A673 (cell line): Measurements from ENCODE around the gene ZXDA. TPM values are rescaled to one million over a fixed set of nuclear protein-coding genes. Genes with fewer than 3 reads are reported as not detected.
"Not testable (repeated sequence)": the region's sequence is repeated elsewhere in the genome, so short reads cannot be mapped to it uniquely, and the experiment has no call there.

Experiments
- Bru-seq: library from RNA; stranded (reverse); fragments of 400-500 nt; gene quantifications from one replicate; lab custom pipeline; 2021; lab: Mats Ljungman, UMichigan
- BruChase-seq, 2 experiments: library from RNA; stranded (reverse); fragments of 400-500 nt; gene quantifications; one replicate each; lab custom pipeline; 2021; lab: Mats Ljungman, UMichigan
- BruUV-seq: library from RNA; stranded (reverse); fragments of 400-500 nt; replicated peaks from 2 replicates; lab custom pipeline; 2021; lab: Mats Ljungman, UMichigan
- CTCF ChIA-PET: fragments of 300-600 bp; sonication (Branson Sonifier 250); formaldehyde crosslinking; loops from one replicate; lab custom pipeline; 2022; ENCODE audit warnings: antibody characterized with exemption; lab: Charles Lee
- POLR2A ChIA-PET: fragments of 300-600 bp; sonication (Branson Sonifier 250); formaldehyde crosslinking; loops from one replicate; lab custom pipeline; 2022; ENCODE audit warnings: antibody characterized with exemption; ENCODE audit not compliant: low non-redundant PET; lab: Charles Lee
- DNase-seq: peaks from one replicate; pipeline ENCODE4 v3.0.0-alpha.2; 2015; ENCODE audit warnings: low spot score
- H3K27ac ChIP-seq: fragments of 200-600 bp; sonication (generic); 2 replicates; pipeline ENCODE4 v1.5.1; 2016; ENCODE audit warnings: mixed run types, low read depth, mild to moderate bottlenecking, mixed read lengths, antibody characterized with exemption, low read length; ENCODE audit not compliant: poor library complexity, severe bottlenecking
- H3K27me3 ChIP-seq: fragments of 200-600 bp; sonication (generic); replicated peaks from 2 replicates; pipeline ENCODE4 v1.6.1; 2017; ENCODE audit warnings: mixed run types, low read depth, mild to moderate bottlenecking, mixed read lengths, antibody characterized with exemption, low read length; ENCODE audit not compliant: insufficient read depth, poor library complexity
- H3K36me3 ChIP-seq: fragments of 200-600 bp; sonication (generic); 2 replicates; pipeline ENCODE4 v1.6.1; 2016; ENCODE audit warnings: mixed run types, mild to moderate bottlenecking, mixed read lengths, antibody characterized with exemption, low read length; ENCODE audit not compliant: insufficient read depth, poor library complexity, severe bottlenecking
- H3K4me1 ChIP-seq: fragments of 200-600 bp; sonication (generic); 2 replicates; pipeline ENCODE4 v1.6.1; 2017; ENCODE audit warnings: mixed run types, mild to moderate bottlenecking, mixed read lengths, antibody characterized with exemption, low read length; ENCODE audit not compliant: insufficient read depth, poor library complexity, severe bottlenecking
- H3K4me3 ChIP-seq: fragments of 200-600 bp; sonication (generic); 2 replicates; pipeline ENCODE4 v1.5.1; 2016; ENCODE audit warnings: low read depth, mixed run types, mild to moderate bottlenecking, mixed read lengths, low read length; ENCODE audit not compliant: poor library complexity, severe bottlenecking
- H3K9me3 ChIP-seq: fragments of 200-600 bp; sonication (generic); 2 replicates; pipeline ENCODE4 v1.6.1; 2016; ENCODE audit warnings: mixed run types, low read depth, mild to moderate bottlenecking, mixed read lengths, antibody characterized with exemption, low read length; ENCODE audit not compliant: poor library complexity, severe bottlenecking
- CTCF ChIP-seq: fragments of 300-800, 200-600 bp; sonication (generic); conservative IDR thresholded peaks from 2 replicates; pipeline ENCODE4 v1.5.1; 2017; ENCODE audit warnings: low read depth, mild to moderate bottlenecking, antibody characterized with exemption, low read length, moderate library complexity, mixed read lengths
- EZH2 ChIP-seq: fragments of 200-600 bp; sonication (generic); IDR thresholded peaks from 2 replicates; pipeline ENCODE4 v1.6.1; 2017; ENCODE audit warnings: borderline replicate concordance, low read depth, mild to moderate bottlenecking, mixed read lengths, antibody characterized with exemption, low read length; ENCODE audit not compliant: poor library complexity, severe bottlenecking
- intact Hi-C: fragments of 100-400 bp; cut with micrococcal nuclease; formaldehyde crosslinking; loops from one replicate; pipeline ENCODE4 v1.10.0; 2022; ENCODE audit not compliant: unreplicated experiment
- long read RNA-seq: library from polyadenylated mRNA; stranded (forward); transcript quantifications from one replicate; pipeline ENCODE4 v2.0.0, GENCODE V29; 2022
- total RNA-seq: library from RNA; stranded (reverse); gene quantifications from 2 replicates; pipeline ENCODE4 v1.2.3, GENCODE V29; 2021

ZXDA gene
- total RNA-seq: 5.3 and 5.6 TPM in 2 replicates
- percentile 70 among the genes with signal in this experiment for Bru-seq, nascent RNA
- percentile 88 among the genes with signal in this experiment for BruChase-seq, experiment 1, labeled RNA remaining after a 2-hour chase
- BruChase-seq, experiment 2, labeled RNA remaining after a 6-hour chase: percentile 65 among the genes with signal in this experiment
- long read RNA-seq, full-length matches to known transcripts: 14 of 14 reads
- long read RNA-seq, partial matches to known transcripts: 0 of 14 reads
- long read RNA-seq, other reads (novel, unspliced or antisense): 0 of 14 reads

GRCh38 chrX:57910287-57910912 is at the start of gene ZXDA:
Gene ZXDA, minus strand, starts transcription at chrX:57910458. Its CDS starts 38 bp downstream, at chrX:57910420.
- Histone ChIP-seq H3K4me3 (peak within 1 kb of the TSS; percentile 47), H3K27ac (peak within 1 kb of the TSS; percentile 67)
- H3K9me3 ChIP-seq, CTCF ChIA-PET, H3K36me3 ChIP-seq, POLR2A ChIA-PET, DNase-seq, BruUV-seq, H3K4me1 ChIP-seq, H3K27me3 ChIP-seq, intact Hi-C loops: not testable (repeated sequence)

GRCh38 chrX:57952320-57952678 is 42.0 kb upstream of the ZXDA start:
- ChIA-PET CTCF (no interaction called here), POLR2A (no interaction called here)
- H3K27me3 ChIP-seq: no peaks in the 10 kb centered on the region
- DNase-seq: no peak
- no peaks in the 10 kb centered on the region for H3K4me1 ChIP-seq
- H3K9me3 ChIP-seq: peaks cover 3% of the 10 kb centered on the region
- no peak overlapping the region for H3K4me3 ChIP-seq
- no TSS peak for BruUV-seq
- H3K36me3 ChIP-seq: no peaks in the 10 kb centered on the region
- TF ChIP-seq EZH2 (no peak), CTCF (no peak)
- intact Hi-C loops: no loop called here
- no peak overlapping the region for H3K27ac ChIP-seq

GRCh38 chrX:57951666-57952319 is 41.5 kb upstream of the ZXDA start:
- BruUV-seq: no TSS peak

More at GRCh38 chrX:57951666-57952319, 41.5 kb upstream of the ZXDA start:
- H3K9me3 ChIP-seq: peaks cover 3% of the 10 kb centered on the region
- ChIA-PET CTCF (no interaction called here), POLR2A (no interaction called here)
- intact Hi-C loops: no loop called here
- TF ChIP-seq EZH2 (no peak), CTCF (no peak)
- H3K4me3 ChIP-seq: no peak overlapping the region
- no peak overlapping the region for H3K27ac ChIP-seq
- no peak for DNase-seq
- H3K4me1 ChIP-seq: no peaks in the 10 kb centered on the region
- no peaks in the 10 kb centered on the region for H3K36me3 ChIP-seq
- H3K27me3 ChIP-seq: no peaks in the 10 kb centered on the region
